KG1 (cell line): ENCODE data around the gene IGF1R.

Experiments used
- DNase-seq: peaks from one replicate; lab custom pipeline; 2025; lab: John Stamatoyannopoulos, UW

Gene IGF1R

DNA sequence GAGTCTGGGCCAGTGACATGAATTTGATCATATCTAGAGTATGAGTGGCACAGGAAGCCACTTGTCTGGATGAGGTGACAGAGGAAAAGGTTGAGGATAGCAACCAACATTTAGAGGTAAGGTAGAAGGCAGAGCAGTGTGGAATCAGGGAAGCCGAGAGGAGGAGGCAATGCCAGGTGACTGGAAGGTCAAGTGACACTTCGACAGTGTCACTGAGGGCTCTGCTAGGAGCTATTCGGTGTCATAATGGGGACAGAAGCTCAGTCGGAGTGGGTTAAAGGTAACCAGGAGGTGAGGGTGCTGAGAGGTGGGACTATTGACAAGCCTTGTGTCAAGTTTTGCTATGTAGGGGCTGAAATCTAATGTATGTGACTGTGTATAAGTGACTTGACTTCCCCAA lies 56.7 kb downstream of the IGF1R start:
- DNase-seq, result no peak

- no peak for DNase-seq
Measured at GRCh38 chr15:98706387-98706786, 58.0 kb downstream of the IGF1R start.

- DNase-seq, result no peak
Measured at GRCh38 chr15:98706986-98707385, 58.6 kb downstream of the IGF1R start.

DNA sequence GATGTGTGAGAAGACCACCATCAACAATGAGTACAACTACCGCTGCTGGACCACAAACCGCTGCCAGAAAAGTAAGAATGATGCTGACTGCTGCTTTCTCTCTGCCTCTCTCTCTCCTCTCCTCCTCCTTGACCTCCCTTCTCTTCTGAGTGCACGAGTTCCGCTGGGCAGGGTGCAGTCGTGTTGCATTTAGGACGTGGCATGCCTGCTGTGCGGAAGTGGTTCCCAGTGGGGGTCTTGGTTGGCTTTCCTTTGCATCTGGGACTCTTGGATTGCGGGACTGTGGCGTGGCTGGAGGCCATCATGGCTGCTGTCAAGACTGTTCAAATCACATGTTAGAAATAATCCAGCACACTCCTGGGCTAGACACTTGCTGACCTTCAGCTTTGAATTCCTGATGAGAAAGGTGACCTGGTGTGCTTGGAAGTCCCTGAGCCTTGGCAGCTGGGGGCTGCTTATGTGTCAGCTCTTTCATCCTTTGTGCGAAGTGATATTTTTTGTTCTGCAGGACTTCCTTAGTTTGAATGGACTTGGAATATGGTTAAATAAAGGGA lies 59.8 kb downstream of the IGF1R start:
- DNase-seq, result no peak

GRCh38 chr15:98711810-98712209 lies 63.5 kb downstream of the IGF1R start:
- DNase-seq, result no peak

DNA sequence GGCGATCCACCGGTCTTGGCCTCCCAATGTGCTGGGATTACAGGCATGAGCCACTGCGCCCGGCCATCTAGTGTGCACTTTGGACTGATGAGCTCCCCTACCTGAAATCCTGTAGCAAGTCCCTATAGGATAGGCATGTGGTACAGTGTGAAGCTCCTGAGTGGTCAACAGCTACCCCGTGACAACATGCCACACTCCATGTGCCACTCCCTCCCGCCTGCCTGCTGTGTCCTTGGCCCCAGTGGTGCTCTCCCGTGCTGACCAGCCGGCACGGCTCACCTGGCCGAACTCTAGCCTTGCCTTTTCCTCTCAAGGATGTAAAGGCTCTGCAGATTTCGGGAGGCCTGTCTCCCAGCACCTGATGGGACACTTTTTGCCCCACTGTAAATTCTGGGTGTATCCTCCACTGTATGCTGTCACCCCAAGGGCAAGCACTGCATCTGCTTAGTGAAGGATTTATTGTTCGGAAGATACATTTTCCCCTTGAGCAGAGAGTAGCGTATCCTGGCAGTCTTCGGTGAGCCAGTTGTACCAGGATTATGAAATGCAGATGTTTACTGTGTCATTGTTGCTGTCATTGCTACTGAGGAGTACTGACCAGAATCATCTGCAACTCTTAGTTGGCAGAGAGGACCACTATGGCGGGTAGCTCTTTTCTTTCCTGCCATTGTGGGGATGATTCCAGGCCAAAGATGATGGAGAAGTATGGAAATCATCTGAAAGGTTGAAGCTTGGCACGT lies 64.7 kb downstream of the IGF1R start:
- no peak for DNase-seq

GRCh38 chr15:98713585-98714001 lies 65.3 kb downstream of the IGF1R start:
- no peak for DNase-seq

- no peak for DNase-seq
Measured at GRCh38 chr15:98714922-98715321, 66.6 kb downstream of the IGF1R start.

- DNase-seq, result no peak
Measured at GRCh38 chr15:98715401-98715800, 67.1 kb downstream of the IGF1R start.

GRCh38 chr15:98715890-98716443 lies 67.6 kb downstream of the IGF1R start:
- no peak for DNase-seq

- DNase-seq, result no peak
Measured at GRCh38 chr15:98717371-98717770, 69.0 kb downstream of the IGF1R start.

DNA sequence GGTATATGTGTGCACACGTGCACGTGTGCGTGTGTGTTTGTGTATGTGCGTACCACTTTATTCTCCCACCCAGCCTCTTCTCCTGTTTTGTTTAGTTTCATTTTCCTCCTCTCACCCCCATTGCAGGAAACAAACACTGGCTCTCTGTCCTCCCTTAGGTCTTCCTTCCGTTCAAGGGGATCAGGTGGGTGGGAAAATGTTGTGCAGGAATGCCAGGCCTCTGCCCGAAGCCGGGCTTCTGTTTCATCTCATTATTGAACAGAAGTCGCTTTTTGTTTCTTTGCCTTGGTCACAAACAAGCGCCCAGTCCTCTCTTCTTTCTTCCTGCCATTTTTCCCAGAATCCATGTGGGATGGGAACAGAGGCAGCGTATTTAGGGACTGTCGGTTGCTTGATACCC lies 69.6 kb downstream of the IGF1R start:
- no peak for DNase-seq

GRCh38 chr15:98718426-98719136 lies 70.2 kb downstream of the IGF1R start:
- no peak for DNase-seq

- DNase-seq, result no peak
Measured at GRCh38 chr15:98719137-98719740, 70.9 kb downstream of the IGF1R start.

DNA sequence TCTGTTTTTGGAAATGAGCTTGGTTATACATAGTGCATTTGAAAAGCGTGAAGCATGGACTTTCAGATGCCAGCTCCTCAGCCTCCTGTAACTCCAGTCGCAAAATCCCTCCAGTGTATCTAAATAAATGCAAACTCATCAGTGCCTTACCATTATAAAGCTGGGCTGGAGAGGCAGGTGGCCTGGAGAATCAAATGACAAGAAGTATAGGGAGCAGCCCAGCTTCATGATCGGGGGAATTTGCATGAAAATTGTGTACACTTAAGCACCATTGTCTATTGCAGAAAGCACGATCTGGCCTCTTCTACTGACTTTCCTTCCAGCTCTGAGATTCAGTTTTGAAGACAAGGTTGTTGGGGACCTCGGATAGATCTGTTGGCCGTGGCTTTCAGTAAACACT lies 71.7 kb downstream of the IGF1R start:
- no peak for DNase-seq

DNA sequence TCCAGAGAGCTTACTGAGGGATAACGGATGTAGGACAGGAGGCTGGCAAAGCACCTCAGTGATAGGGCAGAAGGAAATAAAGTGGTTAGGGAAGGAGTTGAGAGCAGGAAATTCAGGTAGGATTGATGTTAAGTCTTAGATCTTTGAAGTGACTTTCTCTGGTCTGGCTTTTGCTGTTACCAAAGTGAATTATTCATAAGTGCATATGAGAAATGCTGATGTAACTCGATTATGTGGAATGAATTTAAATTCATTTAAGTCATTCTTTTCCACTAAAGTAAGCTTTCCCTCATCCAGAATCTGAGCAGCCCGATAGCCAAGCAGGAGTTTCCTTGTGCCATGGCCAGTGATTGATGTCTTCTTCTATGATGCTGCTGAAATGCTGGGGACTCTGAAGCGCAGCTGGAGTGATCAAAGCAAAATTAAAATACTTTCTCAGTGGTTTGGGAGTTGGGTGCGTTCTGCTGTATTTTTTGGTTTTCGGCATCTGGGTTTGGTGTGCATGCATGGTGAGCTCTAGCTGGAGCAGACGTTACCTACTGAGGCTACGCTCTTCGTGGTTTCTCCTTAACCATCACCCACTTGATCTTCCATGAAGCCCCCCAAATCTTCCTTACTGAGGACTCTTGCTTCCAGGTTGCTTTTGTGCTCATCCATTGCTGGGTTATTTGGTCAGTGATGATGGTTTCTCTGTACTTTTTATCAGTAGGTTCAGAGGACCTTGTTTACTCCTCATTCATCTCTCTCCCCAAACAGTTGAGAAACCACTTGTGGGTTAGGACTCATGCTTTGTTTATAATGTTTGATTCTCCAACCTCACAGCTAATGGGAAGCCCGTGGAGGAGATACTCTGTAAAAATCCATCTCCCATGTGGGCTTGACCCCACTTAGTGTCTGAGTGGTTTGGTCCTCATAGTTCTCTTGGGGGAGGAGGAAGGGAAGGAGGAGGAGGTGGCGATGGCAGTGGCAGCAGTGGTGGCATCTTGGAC lies 72.5 kb downstream of the IGF1R start:
- DNase-seq, result no peak

DNA sequence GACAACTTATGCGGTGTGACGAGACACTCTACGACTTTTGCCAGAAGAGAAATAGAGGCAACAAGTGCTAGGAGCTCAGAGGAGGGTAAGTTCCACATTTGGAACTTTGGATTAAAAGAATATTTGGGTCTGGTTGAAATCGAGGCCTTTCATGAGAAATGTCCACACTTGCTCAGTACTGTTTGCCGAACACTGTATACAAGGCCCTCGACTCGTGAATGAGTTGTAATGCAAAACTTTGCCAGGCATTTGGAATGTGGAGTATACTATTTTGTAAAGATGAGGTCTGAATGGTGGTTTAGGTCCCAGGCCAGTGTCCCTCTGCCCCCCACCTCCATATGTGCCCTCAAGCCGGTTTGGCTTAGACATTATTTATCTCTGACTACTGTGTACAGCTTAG lies 73.9 kb downstream of the IGF1R start:
- no peak for DNase-seq

- DNase-seq, result no peak
Measured at GRCh38 chr15:98722645-98723044, 74.3 kb downstream of the IGF1R start.

GRCh38 chr15:98723195-98723594 lies 74.9 kb downstream of the IGF1R start:
- DNase-seq, result no peak

GRCh38 chr15:98724048-98724447 lies 75.7 kb downstream of the IGF1R start:
- no peak for DNase-seq

DNA sequence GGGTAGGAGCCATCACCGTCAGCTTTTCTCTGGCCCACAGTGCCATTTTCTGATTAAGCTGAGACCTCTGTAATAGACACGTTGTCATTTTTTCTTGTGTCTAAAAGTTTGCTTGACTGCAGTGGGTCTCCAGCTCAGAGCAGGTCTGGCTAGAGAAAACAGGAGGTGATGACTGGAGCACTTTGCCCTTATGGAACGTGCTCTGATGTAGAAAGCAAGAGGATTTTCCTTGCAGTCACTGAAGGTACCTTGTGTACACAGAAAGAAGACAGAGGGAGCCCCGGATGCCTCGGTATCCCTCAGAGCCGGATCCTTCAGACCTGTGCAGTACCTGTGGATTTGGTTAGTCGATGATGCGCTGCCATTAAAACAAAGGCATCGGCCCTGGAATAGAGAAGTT lies 76.2 kb downstream of the IGF1R start:
- DNase-seq, result no peak
